NCI-H2171 (cell line): ENCODE measurements around the gene SNTN.

Source experiments
- DNase-seq: peaks from one replicate; lab custom pipeline; 2025; lab: John Stamatoyannopoulos, UW

The SNTN gene

DNA sequence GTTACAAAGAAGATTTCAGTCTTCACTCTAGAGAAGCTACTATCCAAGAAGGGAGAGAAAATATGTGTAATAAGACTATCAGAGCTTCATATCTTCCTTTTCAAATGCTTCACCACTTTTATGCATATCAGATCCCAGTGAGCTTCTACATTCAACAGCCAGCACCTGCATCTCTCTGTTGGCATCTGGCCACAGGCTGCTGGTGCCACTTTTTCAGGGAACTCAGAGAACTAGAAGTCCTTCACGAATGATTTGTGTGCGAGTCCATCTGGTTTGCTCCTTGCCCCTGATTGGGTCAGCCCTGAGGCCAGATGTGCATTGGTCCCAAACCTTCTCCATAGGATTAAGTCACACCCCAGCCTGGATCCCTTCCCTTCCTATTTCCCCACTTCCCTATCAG is 22.1 kb downstream of the SNTN start:
- DNase-seq = no peak

GRCh38 chr3:63679186-63679585 is 26.7 kb downstream of the SNTN start:
- no peak for DNase-seq

DNA sequence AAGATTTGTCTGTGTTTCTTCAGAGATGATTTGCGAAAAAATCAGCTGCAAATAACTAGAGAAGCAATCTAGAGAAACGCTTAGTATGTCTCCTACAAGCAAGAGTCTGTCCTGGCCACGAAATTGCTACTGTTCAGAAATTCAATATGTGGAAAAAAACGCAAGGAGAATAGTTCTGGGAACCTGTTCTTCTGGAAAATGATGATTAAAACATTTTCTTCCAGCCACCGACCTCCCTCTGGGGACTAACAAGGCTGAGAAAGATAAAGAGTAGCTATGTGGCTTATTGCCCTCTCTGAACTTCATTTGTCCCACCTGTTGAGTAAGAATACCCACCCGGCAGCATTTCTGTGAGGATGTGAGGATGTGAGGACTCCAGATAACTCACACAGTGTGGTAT is 31.6 kb downstream of the SNTN start:
- DNase-seq = no peak

- DNase-seq = no peak
These were observed 32.9 kb downstream of the SNTN start for GRCh38 chr3:63685340-63685739.

GRCh38 chr3:63687278-63688225 is 35.1 kb downstream of the SNTN start:
- DNase-seq = no peak

DNA sequence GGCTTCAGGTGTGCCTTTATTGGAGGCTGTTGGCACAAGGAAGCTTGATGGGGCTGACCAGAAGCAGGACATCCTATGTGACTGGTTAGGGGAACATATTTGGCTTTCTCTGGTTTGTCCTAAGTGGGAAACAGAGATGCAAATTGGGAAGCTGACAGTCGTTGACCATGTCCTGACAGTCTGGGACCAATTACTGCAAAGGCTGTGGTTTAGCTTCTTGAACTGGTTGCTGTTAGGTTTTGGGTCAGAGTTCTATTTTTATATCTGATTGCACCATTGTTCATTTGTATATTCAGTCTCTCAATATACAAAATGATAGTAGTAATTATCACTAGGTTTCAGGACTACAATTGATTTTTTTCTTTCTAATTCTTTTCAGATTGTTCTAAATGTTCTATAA is 36.8 kb downstream of the SNTN start:
- no peak for DNase-seq

DNA sequence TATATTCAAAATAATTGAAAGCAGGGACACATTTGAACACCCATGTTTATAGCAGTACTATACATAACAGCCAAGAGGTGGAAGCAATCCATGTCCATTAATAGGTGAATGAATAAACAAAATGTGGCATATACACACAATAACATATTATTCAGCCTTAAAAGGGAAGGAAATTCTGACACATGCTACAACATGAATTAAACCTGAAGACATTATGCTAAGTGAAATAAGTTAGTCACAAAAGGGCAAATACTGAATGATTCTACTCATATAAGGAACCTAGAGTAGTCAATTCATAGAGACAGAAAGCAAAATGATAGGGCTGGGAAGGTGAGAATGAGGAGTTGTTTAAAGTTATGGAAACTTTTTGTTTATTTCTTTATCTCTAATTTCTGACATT is 40.9 kb downstream of the SNTN start:
- no peak for DNase-seq

GRCh38 chr3:63705092-63705645 is 52.7 kb downstream of the SNTN start:
- no peak for DNase-seq

DNA sequence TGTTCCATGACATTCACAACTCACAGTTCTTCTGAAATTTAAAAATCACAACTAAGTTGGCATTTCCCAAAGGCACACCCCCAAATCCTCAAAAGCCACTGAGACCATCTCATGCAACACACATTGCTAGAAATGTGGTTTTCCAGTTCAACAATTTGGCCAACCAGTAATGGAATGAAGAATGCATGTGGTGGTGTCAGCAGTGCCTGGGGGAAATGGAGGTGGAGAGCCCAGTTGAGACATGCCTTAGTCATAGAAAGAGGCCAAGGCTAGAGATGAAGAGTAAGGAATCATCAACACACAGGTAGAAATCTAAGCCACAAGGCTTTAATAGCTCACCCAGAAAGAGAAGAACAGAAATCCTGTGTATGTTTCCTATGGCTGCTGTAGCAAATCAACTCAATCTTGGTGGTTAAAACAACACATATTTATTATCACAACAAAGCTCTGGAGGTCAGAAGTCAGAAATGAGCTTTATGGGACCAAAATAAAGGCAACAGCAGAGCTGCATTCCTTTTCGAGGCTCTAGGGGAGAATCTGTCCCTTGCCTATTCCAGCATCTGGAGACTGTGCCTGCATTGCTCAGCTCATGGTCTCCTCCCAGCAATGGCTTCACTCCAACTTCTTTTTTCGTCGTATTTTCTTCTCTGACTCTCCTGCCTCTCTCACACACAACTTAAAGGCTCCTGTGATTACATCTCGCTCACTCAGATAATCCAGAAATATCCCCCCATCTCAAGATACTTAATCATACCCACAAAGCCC is 54.0 kb downstream of the SNTN start:
- no peak for DNase-seq

GRCh38 chr3:63707731-63708130 is 55.3 kb downstream of the SNTN start:
- DNase-seq = no peak

DNA sequence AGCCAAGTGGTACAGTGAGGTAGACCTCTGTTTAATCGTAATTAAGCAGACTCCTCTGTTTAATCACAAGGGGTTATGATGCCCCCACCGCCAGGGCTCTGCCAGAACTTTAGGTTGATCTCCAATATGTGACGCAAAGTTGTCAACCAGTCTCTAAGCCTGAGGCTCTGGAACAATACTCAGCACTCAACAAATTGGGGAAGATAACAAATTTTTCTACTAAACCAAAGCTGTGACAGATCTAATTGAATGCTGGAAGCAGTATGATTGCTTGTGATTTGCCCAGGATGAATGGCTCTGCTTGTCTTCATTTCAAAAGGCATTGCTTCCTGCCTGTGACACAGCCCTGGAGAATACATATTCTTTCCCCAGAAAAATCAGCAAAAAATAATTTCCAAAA is 57.1 kb downstream of the SNTN start:
- no peak for DNase-seq
